Measurements from ENCODE around the gene PEA15. TPM values are rescaled to one million over a fixed set of nuclear protein-coding genes. Genes with fewer than 3 reads are reported as not detected.

PEA15 gene
- total RNA-seq, 1 donor from 2014 or later, result 197 TPM

DNA sequence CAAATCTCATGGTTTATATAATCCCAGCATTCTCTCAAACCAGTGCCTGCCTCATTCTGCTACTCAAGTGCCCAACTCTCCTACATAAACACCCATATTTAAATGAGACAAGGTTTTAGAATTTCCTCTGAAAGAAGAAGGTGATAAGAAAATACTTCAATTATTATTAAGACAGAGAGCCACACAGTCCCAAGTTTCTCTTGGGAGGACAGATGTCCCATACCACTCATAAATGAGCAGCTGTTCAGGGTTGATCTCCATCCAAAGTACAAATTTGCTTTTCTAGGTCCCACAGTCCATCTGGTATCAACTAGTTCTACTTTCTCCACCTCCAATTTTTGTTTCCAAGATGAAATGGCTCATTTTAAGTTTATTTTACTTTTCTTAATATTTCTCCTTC is 45.8 kb downstream of the PEA15 start:
- TF ChIP-seq, protein P1, sequence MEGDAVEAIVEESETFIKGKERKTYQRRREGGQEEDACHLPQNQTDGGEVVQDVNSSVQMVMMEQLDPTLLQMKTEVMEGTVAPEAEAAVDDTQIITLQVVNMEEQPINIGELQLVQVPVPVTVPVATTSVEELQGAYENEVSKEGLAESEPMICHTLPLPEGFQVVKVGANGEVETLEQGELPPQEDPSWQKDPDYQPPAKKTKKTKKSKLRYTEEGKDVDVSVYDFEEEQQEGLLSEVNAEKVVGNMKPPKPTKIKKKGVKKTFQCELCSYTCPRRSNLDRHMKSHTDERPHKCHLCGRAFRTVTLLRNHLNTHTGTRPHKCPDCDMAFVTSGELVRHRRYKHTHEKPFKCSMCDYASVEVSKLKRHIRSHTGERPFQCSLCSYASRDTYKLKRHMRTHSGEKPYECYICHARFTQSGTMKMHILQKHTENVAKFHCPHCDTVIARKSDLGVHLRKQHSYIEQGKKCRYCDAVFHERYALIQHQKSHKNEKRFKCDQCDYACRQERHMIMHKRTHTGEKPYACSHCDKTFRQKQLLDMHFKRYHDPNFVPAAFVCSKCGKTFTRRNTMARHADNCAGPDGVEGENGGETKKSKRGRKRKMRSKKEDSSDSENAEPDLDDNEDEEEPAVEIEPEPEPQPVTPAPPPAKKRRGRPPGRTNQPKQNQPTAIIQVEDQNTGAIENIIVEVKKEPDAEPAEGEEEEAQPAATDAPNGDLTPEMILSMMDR (IDR thresholded peaks at IDR 0.05), result no peak
- H3K27ac Mint-ChIP-seq (ENCODE audit: unreplicated experiment), result peak overlapping the region; percentile 14
- H3K9me3 Mint-ChIP-seq (ENCODE audit: unreplicated experiment), result no peaks in the 10 kb centered on the region
- DNase-seq (ENCODE audit: extremely low spot score, unreplicated experiment), result no peak
- H3K4me1 Mint-ChIP-seq (ENCODE audit: unreplicated experiment), result peaks cover 20% of the 10 kb centered on the region
- peaks cover 7% of the 10 kb centered on the region for H3K36me3 Mint-ChIP-seq (ENCODE audit: unreplicated experiment)
- no peak overlapping the region for H3K4me3 Mint-ChIP-seq (ENCODE audit: unreplicated experiment)
- H3K27me3 Mint-ChIP-seq (ENCODE audit: unreplicated experiment), result no peaks in the 10 kb centered on the region

DNA sequence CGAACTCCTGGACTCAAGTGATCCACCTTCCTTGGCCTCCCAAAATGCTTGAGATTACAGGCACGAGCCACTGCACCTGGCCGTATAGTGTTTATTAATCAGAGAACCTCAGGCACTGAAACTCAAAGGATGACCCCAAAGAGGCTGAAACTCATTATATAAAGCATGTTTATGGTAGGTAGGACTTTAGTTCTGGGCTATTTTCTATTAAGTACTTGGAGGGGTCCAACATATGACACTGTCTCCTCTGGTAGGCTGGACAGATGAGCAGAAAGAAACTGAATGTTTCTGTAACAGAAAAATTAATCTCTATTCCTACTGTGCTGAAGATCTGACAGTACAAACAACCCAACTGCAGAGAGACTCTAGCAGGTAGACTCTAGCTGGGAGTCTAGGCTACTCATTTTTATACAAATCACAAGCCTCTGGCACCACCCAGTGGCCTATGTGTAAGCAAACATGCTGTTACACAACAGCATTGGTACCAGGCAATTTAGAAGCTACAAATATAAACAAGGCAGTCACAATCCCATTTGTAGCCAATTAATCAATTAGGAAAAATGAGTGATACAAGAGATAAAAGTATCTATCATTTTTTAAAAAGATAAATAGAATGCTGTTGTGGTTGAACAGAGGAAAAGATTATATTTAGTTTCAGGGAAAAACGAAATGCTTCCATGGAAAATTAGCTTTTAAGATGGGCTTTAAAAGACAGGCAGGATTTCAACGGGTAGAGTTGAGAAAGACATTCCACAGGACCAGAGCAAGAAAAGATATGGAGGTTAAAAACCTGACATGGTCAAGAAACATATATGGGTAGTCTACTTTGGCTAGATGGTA is 46.7 kb downstream of the PEA15 start:
- no peak overlapping the region for H3K4me3 Mint-ChIP-seq (ENCODE audit: unreplicated experiment)
- H3K27ac Mint-ChIP-seq (ENCODE audit: unreplicated experiment), result peak overlapping the region; percentile 6
- H3K4me1 Mint-ChIP-seq (ENCODE audit: unreplicated experiment), result peaks cover 22% of the 10 kb centered on the region
- H3K27me3 Mint-ChIP-seq (ENCODE audit: unreplicated experiment), result no peaks in the 10 kb centered on the region
- no peaks in the 10 kb centered on the region for H3K9me3 Mint-ChIP-seq (ENCODE audit: unreplicated experiment)
- DNase-seq (ENCODE audit: extremely low spot score, unreplicated experiment), result no peak
- peaks cover 7% of the 10 kb centered on the region for H3K36me3 Mint-ChIP-seq (ENCODE audit: unreplicated experiment)
- TF ChIP-seq, protein P1 (IDR thresholded peaks at IDR 0.05), result peak; percentile 83

- DNase-seq (ENCODE audit: extremely low spot score, unreplicated experiment), result no peak
- Mint-ChIP-seq H3K9me3 (ENCODE audit: unreplicated experiment) (no peaks in the 10 kb centered on the region), H3K27me3 (ENCODE audit: unreplicated experiment) (no peaks in the 10 kb centered on the region), H3K27ac (ENCODE audit: unreplicated experiment) (no peak overlapping the region), H3K4me3 (ENCODE audit: unreplicated experiment) (no peak overlapping the region), H3K36me3 (ENCODE audit: unreplicated experiment) (peaks cover 5% of the 10 kb centered on the region), H3K4me1 (ENCODE audit: unreplicated experiment) (peaks cover 38% of the 10 kb centered on the region)
- TF ChIP-seq, protein P1 (IDR thresholded peaks at IDR 0.05), result no peak
These were observed 50.7 kb downstream of the PEA15 start for GRCh38 chr1:160255781-160256300.

- H3K27ac Mint-ChIP-seq (ENCODE audit: unreplicated experiment), result no peak overlapping the region
- H3K4me1 Mint-ChIP-seq (ENCODE audit: unreplicated experiment), result peaks cover 45% of the 10 kb centered on the region
- DNase-seq (ENCODE audit: extremely low spot score, unreplicated experiment), result no peak
- no peaks in the 10 kb centered on the region for H3K27me3 Mint-ChIP-seq (ENCODE audit: unreplicated experiment)
- TF ChIP-seq, protein P1 (IDR thresholded peaks at IDR 0.05), result no peak
- H3K9me3 Mint-ChIP-seq (ENCODE audit: unreplicated experiment), result no peaks in the 10 kb centered on the region
- no peak overlapping the region for H3K4me3 Mint-ChIP-seq (ENCODE audit: unreplicated experiment)
- peaks cover 2% of the 10 kb centered on the region for H3K36me3 Mint-ChIP-seq (ENCODE audit: unreplicated experiment)
These were observed 51.3 kb downstream of the PEA15 start for GRCh38 chr1:160256396-160257046.
